A549 (cell line): ENCODE data around the gene BRF1.
A peak's percentile ranks its signal among the peaks of the same experiment; 100 is the strongest.

Experiments
- ATOH8 ChIP-seq: fragments of 250-450 bp; sonication (Bioruptor Pico); IDR thresholded peaks from 2 replicates; pipeline ENCODE4 v1.5.0; 2020; ENCODE audit warnings: low read depth, mild to moderate bottlenecking, moderate library complexity
- CBX8 ChIP-seq: fragments of 200-600 bp; sonication (generic); IDR thresholded peaks from 2 replicates; pipeline ENCODE4 v1.6.1; 2016
- CTCF ChIP-seq: fragments of >200 bp; sonication (Bioruptor Twin); formaldehyde crosslinking; IDR thresholded peaks from 3 replicates; pipeline ENCODE4 v1.5.1; 2016
- ELK1 ChIP-seq: fragments of 150-350 bp; IDR thresholded peaks from 2 replicates; pipeline ENCODE4 v1.6.1; 2014; ENCODE audit warnings: low read depth, mild to moderate bottlenecking, low read length
- HEYL ChIP-seq: fragments of 250-450 bp; sonication (Bioruptor Pico); IDR thresholded peaks from 2 replicates; pipeline ENCODE4 v1.8.0; 2021; ENCODE audit warnings: mild to moderate bottlenecking, moderate library complexity
- MAX ChIP-seq: IDR thresholded peaks from 2 replicates; pipeline ENCODE4 v1.6.1; 2012
- PBX3 ChIP-seq: IDR thresholded peaks from 2 replicates; pipeline ENCODE4 v1.6.1; 2012
- REST ChIP-seq: fragments of 200-600 bp; sonication (generic); IDR thresholded peaks from 2 replicates; pipeline ENCODE4 v1.6.1; 2016; ENCODE audit warnings: antibody characterized with exemption, mild to moderate bottlenecking, moderate library complexity
- RFX5 ChIP-seq: fragments of 450-650 bp; IDR thresholded peaks from 2 replicates; pipeline ENCODE4 v1.7.1; 2014; ENCODE audit warnings: antibody characterized with exemption, mild to moderate bottlenecking, moderate library complexity
- USF2 ChIP-seq: fragments of 450-650 bp; IDR thresholded peaks from 2 replicates; pipeline ENCODE4 v1.6.1; 2014; ENCODE audit warnings: antibody characterized with exemption

GRCh38 chr14:105281371-105282097 is 19.3 kb downstream of the BRF1 start:
- TF ChIP-seq CTCF (peak; percentile 85), CBX8 (no peak), ELK1 (no peak), REST (no peak), ATOH8 (CRISPR knock-in tag) (no peak), RFX5 (no peak), USF2 (no peak), PBX3 (no peak), HEYL (no peak), MAX (no peak)
